ENCODE data around the gene RPGRIP1L.
A peak's percentile ranks its signal among the peaks of the same experiment; 100 is the strongest.
"Not testable (repeated sequence)": the region's sequence is repeated elsewhere in the genome, so short reads cannot be mapped to it uniquely, and the experiment has no call there.

Gene RPGRIP1L

DNA sequence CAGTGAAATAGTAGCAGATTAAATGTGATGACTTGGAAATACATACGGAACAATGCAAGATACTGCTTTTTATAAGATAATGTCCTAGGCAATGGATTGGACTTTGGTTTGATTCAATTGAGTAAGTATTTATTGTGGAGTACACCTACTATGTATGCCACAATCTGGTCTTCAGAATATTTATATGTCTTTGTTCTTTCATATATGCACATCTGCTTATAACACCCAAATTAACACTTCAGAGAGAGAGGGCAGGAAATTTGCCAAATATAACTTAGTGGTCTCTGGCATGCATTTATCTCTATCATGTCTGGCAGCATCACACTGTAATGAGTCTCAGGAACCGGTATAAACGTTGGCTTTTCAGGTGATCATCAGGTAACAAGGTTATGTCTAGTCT is 16.9 kb downstream of the RPGRIP1L start:
- ATAC-seq (no peak), DNase-seq (no peak)
- Mint-ChIP-seq H3K9me3 (no peaks in the 10 kb centered on the region), H3K4me1 (no peaks in the 10 kb centered on the region), H3K4me3 (no peak overlapping the region), H3K27ac (no peak overlapping the region), H3K27me3 (no peaks in the 10 kb centered on the region)

DNA sequence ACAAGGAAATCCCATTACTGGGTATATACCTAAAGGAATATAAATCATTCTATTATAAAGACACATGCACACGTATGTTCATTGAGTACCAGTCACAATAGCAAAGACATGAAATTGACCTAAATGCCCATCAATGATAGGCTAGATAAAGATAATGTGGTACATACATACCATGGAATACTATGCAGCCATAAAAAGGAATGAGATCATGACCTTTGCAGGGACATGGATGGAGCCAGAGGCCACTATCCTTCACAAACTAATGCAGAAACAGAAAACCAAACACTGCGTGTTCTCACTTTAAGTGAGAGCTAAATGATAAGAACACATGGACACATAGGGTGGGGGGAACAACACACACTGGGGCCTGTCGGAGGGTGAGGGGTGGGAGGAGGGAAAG is 18.3 kb downstream of the RPGRIP1L start:
- not testable (repeated sequence) for DNase-seq, H3K27me3 Mint-ChIP-seq, H3K4me3 Mint-ChIP-seq, H3K4me1 Mint-ChIP-seq, H3K27ac Mint-ChIP-seq, H3K9me3 Mint-ChIP-seq, ATAC-seq

DNA sequence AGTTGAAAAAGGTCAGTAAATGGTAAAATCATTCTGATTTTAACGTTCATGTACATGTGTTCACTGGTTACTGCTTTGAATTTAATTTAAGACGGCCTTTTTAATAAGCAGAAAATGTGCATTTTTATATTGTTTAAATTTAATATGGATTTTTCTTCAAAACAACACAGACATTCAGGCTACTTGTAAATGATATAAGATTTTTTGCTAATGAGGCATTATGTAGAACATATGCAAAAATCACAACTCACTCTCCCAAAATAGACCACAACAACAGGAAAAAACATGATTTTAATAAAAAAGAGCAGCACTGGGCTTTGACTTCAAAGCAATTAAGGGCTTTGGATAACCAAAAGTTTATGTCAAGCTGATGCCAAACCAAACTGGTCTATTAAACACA is 22.3 kb downstream of the RPGRIP1L start:
- DNase-seq (no peak), ATAC-seq (no peak)
- Mint-ChIP-seq H3K4me3 (no peak overlapping the region), H3K27ac (no peak overlapping the region), H3K27me3 (no peaks in the 10 kb centered on the region), H3K4me1 (no peaks in the 10 kb centered on the region), H3K9me3 (no peaks in the 10 kb centered on the region)

DNA sequence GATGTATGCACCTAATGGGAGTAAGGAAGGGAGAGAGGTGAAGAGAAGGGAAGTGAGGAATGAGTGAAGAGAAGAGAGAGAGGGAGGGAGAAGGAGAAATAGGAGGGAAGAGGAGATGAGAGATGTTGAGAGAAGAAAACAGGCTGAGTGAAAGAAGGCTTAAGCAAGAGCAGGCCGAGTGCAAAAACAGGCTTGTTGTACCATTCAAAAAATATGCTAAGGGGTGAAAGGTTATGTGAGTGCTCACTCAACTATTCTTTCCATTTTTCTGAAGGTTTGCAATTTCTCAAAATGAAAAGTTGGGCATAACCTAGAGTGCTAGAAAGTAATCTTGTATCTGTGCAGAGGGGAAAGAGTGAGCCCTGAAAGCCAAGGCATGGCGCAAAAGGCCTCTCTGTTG is 22.9 kb downstream of the RPGRIP1L start:
- peak overlapping the region in 1 of 2 donors; percentile 0 for H3K27ac Mint-ChIP-seq
- no peak overlapping the region for H3K4me3 Mint-ChIP-seq
- H3K9me3 Mint-ChIP-seq: no peaks in the 10 kb centered on the region
- no peak for DNase-seq
- no peaks in the 10 kb centered on the region for H3K4me1 Mint-ChIP-seq
- H3K27me3 Mint-ChIP-seq: no peaks in the 10 kb centered on the region
- no peak for ATAC-seq

DNA sequence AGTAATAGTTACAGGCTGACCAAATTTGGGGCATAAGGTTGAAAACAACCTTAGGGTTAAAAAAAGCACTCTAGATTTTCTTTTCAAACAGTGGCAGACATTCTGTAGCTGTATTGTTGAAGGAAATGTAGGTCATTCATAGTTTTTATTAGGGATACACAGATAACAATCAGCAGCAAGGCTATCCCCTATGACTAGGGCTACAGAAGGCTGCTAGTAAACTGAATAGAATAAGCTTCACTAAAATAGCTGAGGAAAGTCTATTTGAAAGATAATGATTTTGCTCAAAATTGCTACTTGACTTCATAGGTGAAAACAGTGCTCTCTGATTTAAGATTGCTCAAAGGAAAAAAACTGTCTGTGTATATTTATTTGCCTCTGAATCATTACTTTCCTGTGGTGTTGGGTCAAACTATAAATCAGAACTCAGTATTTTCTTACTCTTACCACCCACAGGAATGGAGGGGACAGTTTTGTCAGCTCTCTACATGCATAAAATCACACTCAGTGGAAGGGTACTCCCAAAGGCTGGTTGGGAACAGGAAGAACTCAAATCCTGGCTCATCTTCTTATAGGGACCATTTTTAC is 24.8 kb downstream of the RPGRIP1L start:
- Mint-ChIP-seq H3K4me3 (no peak overlapping the region), H3K27ac (no peak overlapping the region), H3K27me3 (no peaks in the 10 kb centered on the region), H3K9me3 (no peaks in the 10 kb centered on the region), H3K4me1 (no peaks in the 10 kb centered on the region)
- ATAC-seq (peak; percentile 33), DNase-seq (no peak)

DNA sequence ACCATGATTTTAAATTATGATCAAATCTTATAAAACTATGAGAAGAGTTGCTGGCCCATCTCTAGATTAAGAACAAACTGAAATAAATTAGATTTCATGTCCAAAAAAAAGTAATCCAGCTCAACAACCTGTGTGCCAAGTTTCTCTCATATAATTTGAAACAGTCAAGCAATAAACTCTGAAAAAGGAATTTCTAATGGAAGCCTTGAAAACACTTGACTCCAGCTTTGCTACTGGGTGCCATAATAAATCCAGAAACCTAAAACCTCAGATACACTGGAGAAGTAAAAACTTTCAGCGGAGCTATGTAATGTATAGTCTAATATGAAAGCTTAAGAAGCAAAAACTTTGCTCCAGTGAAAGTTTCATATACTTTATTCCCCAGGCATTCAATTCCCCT is 25.5 kb downstream of the RPGRIP1L start:
- Mint-ChIP-seq H3K4me3 (no peak overlapping the region), H3K27me3 (no peaks in the 10 kb centered on the region), H3K9me3 (no peaks in the 10 kb centered on the region), H3K4me1 (no peaks in the 10 kb centered on the region), H3K27ac (no peak overlapping the region)
- no peak for DNase-seq
- no peak for ATAC-seq

DNA sequence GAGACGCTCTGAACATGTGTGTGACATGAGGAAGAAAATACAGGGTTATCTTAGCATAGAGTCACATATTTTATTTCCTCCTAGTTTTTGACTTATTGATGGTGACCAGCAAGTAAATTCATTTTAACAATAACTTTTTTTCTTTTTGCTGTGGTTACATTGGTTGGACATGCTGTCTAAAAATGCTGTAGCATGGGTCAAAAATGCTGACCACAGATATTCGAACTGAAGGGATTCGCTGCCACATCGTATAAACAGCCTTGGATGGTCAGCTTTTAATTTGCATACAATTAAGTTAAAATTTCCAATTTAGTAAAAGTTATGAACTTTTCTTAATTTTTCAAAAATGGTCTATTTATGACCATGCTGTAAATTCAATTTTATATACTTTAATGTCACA is 30.5 kb downstream of the RPGRIP1L start:
- Mint-ChIP-seq H3K4me3 (no peak overlapping the region), H3K4me1 (no peaks in the 10 kb centered on the region), H3K27me3 (no peaks in the 10 kb centered on the region), H3K27ac (no peak overlapping the region), H3K9me3 (no peaks in the 10 kb centered on the region)
- ATAC-seq: no peak
- no peak for DNase-seq

DNA sequence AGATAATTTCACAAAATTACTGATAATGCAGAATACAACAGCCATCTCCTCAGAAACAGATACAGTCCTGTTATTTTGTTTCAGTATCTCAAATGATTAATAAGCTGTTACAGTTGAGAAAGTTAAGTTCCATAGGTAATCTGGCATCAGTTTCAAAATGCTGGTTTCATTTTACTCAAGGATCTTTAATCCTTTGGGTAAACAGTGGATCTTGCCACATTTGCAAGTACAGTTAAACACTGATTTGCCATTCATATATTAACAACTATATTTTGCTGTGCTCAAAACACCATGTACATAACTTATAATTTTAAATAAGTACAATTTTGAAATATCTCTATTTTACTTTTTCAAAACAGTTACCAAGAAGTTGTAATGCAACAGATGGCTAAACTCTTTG is 31.2 kb downstream of the RPGRIP1L start:
- Mint-ChIP-seq H3K9me3 (no peaks in the 10 kb centered on the region), H3K27me3 (no peaks in the 10 kb centered on the region), H3K4me1 (no peaks in the 10 kb centered on the region), H3K4me3 (no peak overlapping the region), H3K27ac (no peak overlapping the region)
- DNase-seq (no peak), ATAC-seq (no peak)

DNA sequence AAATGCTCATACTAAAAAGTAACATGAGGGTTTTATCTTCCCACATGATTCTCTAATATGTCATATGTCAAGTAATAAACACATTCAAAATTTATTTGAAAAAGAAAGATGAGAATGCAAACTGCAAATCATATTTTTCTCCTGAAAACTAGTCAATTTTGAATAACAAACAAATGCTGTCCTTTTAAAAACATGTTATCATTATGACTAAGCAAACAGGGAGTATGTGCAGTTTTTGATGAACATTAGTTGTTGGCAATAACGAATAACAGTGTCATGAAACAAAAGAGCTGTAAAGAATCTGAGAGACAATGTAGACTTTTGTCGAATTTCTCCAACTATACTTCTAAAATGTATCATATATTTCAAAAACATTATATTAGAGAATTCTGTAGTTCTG is 34.8 kb downstream of the RPGRIP1L start:
- ATAC-seq (no peak), DNase-seq (no peak)
- Mint-ChIP-seq H3K27ac (no peak overlapping the region), H3K27me3 (no peaks in the 10 kb centered on the region), H3K4me1 (no peaks in the 10 kb centered on the region), H3K9me3 (no peaks in the 10 kb centered on the region), H3K4me3 (no peak overlapping the region)

DNA sequence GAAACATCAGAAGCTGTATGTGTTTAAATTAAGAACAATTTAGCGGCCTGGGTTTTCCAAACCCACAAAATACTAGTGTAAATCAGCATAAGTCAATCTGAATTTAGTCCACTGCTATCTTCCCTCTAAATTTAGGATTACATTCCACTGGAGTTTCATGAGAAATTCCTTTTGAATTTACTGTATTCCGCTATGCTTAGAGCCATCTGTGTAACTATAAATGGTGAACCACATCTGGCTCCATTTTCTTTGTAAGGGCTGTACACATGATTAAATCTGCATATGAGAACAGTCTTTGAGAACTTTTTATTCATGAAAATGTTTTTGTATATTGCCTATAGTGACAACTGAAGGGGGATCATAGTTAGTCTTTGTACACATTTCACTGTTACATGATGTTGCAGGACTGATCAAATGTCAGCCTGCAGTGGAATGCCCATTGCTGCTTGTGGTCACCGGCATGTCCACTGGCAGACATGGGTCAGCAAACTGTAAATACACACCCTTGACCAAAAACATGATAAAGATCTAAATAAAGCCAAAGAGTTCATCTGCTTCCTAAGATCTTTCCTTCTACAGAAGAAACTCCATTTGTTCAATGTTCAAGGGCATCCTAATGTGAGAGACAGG is 36.8 kb downstream of the RPGRIP1L start:
- DNase-seq: no peak
- Mint-ChIP-seq H3K4me3 (no peak overlapping the region), H3K27ac (no peak overlapping the region), H3K27me3 (no peaks in the 10 kb centered on the region), H3K4me1 (no peaks in the 10 kb centered on the region), H3K9me3 (no peaks in the 10 kb centered on the region)
- no peak for ATAC-seq

DNA sequence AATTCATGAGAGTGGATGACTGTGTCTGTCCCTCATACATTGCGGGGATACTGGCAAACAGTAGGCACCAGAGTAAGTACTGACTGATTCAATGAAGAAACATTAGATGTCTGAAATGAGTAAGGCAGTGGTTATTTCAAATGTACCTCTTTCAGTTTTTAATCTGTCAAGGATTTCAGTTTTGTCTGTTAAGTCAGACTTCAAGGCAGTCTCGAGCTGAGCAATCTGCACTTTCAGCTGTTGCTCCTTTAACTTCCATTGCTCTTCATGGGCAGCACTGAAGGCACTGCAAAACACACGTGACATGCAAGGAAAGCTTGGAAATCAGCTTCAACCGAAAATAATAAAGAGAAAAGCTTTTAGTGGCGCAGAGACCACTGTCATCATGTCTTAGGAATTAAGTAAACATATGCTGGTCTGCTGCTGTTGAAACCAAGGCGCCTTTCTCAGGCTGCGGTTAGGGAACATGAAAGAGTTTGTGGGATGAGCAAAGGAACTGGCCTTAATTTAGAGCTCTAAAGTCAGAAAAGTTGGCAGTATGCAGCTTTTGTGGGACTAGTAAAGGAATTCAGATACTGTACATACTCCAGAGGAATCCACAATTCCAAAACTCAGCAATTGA is 38.8 kb downstream of the RPGRIP1L start:
- Mint-ChIP-seq H3K4me3 (no peak overlapping the region), H3K9me3 (no peaks in the 10 kb centered on the region), H3K27ac (no peak overlapping the region), H3K27me3 (no peaks in the 10 kb centered on the region), H3K4me1 (no peaks in the 10 kb centered on the region)
- ATAC-seq: peak; percentile 89
- DNase-seq: peak in 1 of 2 donors; percentile 9

DNA sequence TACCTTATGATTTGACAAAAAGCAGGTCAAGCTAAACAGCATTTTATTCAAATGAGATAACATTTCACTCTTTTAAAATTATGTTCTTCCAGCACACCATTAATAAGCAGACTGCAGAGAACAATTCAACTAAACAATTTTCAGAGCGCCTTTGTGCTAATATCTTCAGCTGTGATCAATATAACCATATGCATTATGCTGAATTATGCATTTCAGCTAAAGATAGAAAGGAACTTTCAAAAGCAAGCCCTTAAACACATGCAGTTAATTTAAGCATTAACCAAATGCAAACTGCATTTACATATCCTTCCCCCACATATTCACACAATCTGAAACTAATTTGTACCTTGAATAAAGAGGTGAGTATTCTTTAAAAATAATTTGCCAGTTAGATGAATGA is 41.6 kb downstream of the RPGRIP1L start:
- ATAC-seq: no peak
- no peak overlapping the region for H3K27ac Mint-ChIP-seq
- no peaks in the 10 kb centered on the region for H3K4me1 Mint-ChIP-seq
- no peak overlapping the region for H3K4me3 Mint-ChIP-seq
- H3K9me3 Mint-ChIP-seq: no peaks in the 10 kb centered on the region
- no peak for DNase-seq
- no peaks in the 10 kb centered on the region for H3K27me3 Mint-ChIP-seq

DNA sequence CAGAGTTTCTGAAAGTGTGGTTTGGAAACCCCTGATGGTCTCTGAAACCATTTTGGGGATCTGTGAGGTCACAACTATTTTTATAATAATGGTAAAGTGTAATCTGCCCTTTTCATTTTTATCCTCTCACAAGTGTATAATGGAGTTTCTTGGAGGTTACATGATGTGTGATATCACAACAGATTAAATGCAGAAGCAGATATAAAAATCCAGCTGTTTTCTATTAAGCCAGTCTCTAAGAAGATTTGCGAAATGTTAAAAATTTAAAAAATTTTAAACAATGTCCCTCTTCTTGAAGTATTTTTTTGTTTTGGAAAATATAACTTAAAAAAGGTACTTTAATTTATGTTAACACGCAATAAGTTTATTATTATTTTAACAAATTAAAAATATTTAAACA is 48.7 kb downstream of the RPGRIP1L start:
- DNase-seq (no peak), ATAC-seq (no peak)
- Mint-ChIP-seq H3K27me3 (no peaks in the 10 kb centered on the region), H3K27ac (no peak overlapping the region), H3K9me3 (no peaks in the 10 kb centered on the region), H3K4me1 (no peaks in the 10 kb centered on the region), H3K4me3 (no peak overlapping the region)

DNA sequence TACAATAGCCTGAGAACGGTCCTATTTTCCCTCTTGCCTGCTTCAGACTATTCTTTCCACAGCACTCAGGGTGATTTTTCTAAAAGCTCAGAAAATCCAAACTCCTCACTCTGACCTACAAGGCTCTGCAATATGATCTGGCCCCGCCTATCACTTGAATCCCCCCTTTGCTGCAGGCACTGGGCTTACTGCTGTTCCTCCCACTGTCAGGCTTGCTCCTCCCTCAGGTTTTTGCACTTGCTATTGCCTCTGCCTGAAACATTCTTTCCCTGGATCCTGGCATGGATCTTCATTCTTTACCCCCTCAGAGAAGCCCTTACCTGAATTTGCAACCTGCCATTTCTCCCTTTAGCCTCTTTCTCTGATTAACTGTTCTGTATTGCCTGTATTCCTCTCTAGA is 52.3 kb downstream of the RPGRIP1L start:
- ATAC-seq (no peak), DNase-seq (no peak)
- Mint-ChIP-seq H3K9me3 (no peaks in the 10 kb centered on the region), H3K27me3 (no peaks in the 10 kb centered on the region), H3K4me1 (no peaks in the 10 kb centered on the region), H3K27ac (no peak overlapping the region), H3K4me3 (no peak overlapping the region)

DNA sequence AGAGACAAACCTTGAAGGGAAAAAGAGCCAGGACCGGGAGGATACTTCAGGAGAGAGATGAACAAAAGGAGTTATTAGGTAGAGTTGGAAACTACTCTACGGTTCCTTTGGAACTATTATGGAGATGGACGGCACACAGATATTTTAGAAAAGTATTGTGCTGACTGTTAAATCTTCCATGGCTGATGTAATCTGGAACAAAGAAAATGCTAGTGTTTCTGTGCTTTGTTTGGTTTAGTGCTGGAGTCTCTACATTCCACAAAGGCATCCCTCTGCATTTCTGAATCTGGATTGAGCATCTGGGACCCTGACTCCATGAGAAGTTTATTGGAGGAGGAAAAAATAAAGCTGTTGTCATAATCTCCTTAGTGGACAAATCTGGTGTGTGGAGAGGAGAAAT is 57.2 kb downstream of the RPGRIP1L start:
- Mint-ChIP-seq H3K4me1 (no peaks in the 10 kb centered on the region), H3K27me3 (no peaks in the 10 kb centered on the region), H3K4me3 (no peak overlapping the region), H3K27ac (no peak overlapping the region), H3K9me3 (peaks cover 22 to 24% of the 10 kb centered on the region in 2 donors)
- ATAC-seq (no peak), DNase-seq (no peak)

DNA sequence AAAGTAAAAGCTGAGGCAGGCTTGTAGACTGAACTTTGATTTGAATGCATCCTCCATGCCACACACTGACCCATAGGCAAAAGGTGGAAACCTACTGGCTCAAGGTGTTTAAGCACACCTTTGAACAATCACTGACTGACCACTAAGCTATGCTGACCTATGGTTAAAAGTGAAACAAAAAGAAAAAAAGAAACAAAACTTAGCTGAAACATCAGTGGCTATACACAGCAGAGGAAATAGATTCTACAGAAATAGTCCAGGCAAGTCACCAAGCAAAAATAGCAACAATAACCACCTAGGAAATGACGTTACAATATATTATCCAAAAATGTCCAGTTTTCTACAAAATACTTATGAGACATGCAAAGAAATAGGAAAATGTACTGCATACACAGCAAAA is 60.2 kb downstream of the RPGRIP1L start:
- Mint-ChIP-seq H3K27me3 (no peaks in the 10 kb centered on the region), H3K27ac (no peak overlapping the region), H3K4me3 (no peak overlapping the region), H3K9me3 (peaks cover 22 to 24% of the 10 kb centered on the region in 2 donors), H3K4me1 (no peaks in the 10 kb centered on the region)
- ATAC-seq (no peak), DNase-seq (no peak)

DNA sequence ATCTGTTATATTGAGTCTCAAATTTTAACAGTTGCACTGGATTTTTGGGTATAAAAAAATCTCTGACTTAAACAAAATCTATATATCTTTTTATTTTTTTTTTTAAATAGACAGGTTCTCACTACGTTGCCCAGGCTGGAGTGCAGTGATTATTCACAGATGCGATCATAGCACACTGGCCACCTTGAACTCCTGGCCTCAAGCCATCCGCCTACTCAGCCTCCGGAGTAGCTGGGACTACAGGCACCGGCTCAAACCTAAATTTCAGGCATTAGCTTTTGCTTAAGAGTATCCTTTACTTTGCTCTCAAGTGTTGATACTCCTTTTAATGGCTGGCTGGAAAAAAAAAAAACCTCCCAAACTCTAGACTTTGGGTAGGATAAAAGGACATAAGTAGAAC is 61.6 kb downstream of the RPGRIP1L start:
- no peak for DNase-seq
- H3K9me3 Mint-ChIP-seq: peaks cover 22 to 24% of the 10 kb centered on the region in 2 donors
- H3K4me1 Mint-ChIP-seq: no peaks in the 10 kb centered on the region
- no peak overlapping the region for H3K27ac Mint-ChIP-seq
- H3K27me3 Mint-ChIP-seq: no peaks in the 10 kb centered on the region
- no peak for ATAC-seq
- H3K4me3 Mint-ChIP-seq: no peak overlapping the region

Measured in stimulated activated naive CD8-positive, alpha-beta T cell treated with anti-CD3 and anti-CD28 coated beads, Interleukin-15, amount 100 ng/mL, for 72 hours (primary cell).